HepG2 (cell line): Measurements from ENCODE around the gene UTP25. TPM values are rescaled to one million over a fixed set of nuclear protein-coding genes. Genes with fewer than 3 reads are reported as not detected.

Experiments
- ATAC-seq: fragments of 200-7000 bp; cut with Tn5 transposase; 3 replicates; pipeline ENCODE4 v1.9.1; 2020; ENCODE audit warnings: mild to moderate bottlenecking, moderate library complexity
- BruUV-seq: library from RNA; stranded (reverse); fragments of 400-500 nt; replicated peaks from 2 replicates; lab custom pipeline; 2021; lab: Mats Ljungman, UMichigan
- CTCF ChIA-PET: fragments of 300-600 bp; formaldehyde crosslinking; extraction: SDS; loops from one replicate; lab custom pipeline; 2021; ENCODE audit warnings: low total read pairs, inconsistent platforms, low intra/inter-chr PET ratio; lab: Yijun Ruan, JAX
- POLR2A ChIA-PET: fragments of 350-600 bp; sonication (Branson Sonifier 250); formaldehyde crosslinking; loops from one replicate; lab custom pipeline; 2020; ENCODE audit warnings: antibody characterized with exemption, inconsistent platforms; lab: Yijun Ruan, JAX
- DNase-seq: peaks from one replicate; pipeline ENCODE4 v3.0.0-alpha.2; 2015; ENCODE audit warnings: low spot score
- FAIRE-seq: peaks from 3 replicates; lab custom pipeline; 2011; peaks lifted over from hg19 to GRCh38; lab: Jason Lieb, UNC
- H2AFZ ChIP-seq: one replicate; pipeline ENCODE4 v1.6.1; 2011; ENCODE audit warnings: low read length, inconsistent platforms
- H3K27ac ChIP-seq: fragments of 300-600 bp; 3 replicates; pipeline ENCODE4 v1.8.0; 2011; ENCODE audit warnings: mixed run types, mild to moderate bottlenecking, mixed read lengths, low read length, inconsistent platforms; ENCODE audit not compliant: insufficient read depth; ENCODE audit errors: extremely low read length
- H3K27me3 ChIP-seq, 2 experiments: fragments of 200-600 bp in 1 of 2; 2 replicates in 1 of 2; 3 replicates in 1 of 2; pipeline versions ENCODE4 v1.6.0 to v1.8.0; 2011; ENCODE audit warnings: low read length in 2 of 2, mild to moderate bottlenecking in 2 of 2, moderate library complexity in 2 of 2, inconsistent platforms in 1 of 2; ENCODE audit not compliant: insufficient read depth in 2 of 2, control insufficient read depth in 1 of 2
- H3K36me3 ChIP-seq, 2 experiments: fragments of 200-600 bp in 1 of 2; replicated peaks in 1 of 2; 2 replicates in 1 of 2; 3 replicates in 1 of 2; pipeline versions ENCODE4 v1.5.1 to v1.8.0; 2011; ENCODE audit warnings: low read length in 2 of 2, inconsistent platforms in 1 of 2; ENCODE audit not compliant: insufficient read depth in 2 of 2, control insufficient read depth in 1 of 2
- H3K4me1 ChIP-seq: 2 replicates; pipeline ENCODE4 v1.5.1; 2012; ENCODE audit warnings: low read length, inconsistent platforms; ENCODE audit not compliant: insufficient read depth
- H3K4me2 ChIP-seq: 2 replicates; pipeline ENCODE4 v1.6.0; 2011; ENCODE audit warnings: low read depth, low read length, inconsistent platforms
- H3K4me3 ChIP-seq, 3 experiments: fragments of 200-600 bp in 1 of 3; sonication (generic), shearing (Covaris generic) in 1 of 3; replicated peaks in 1 of 3; 2 replicates each; pipeline ENCODE4 v1.5.1; 2011 to 2016; ENCODE audit warnings: low read length in 3 of 3, inconsistent platforms in 2 of 3, low read depth in 2 of 3, mild to moderate bottlenecking in 2 of 3, control low read depth in 1 of 3, mixed read lengths in 1 of 3; ENCODE audit not compliant: insufficient read depth in 1 of 3
- H3K79me2 ChIP-seq: one replicate; pipeline ENCODE4 v1.6.1; 2011; ENCODE audit warnings: low read length, inconsistent platforms; ENCODE audit not compliant: insufficient read depth
- H3K9ac ChIP-seq: 2 replicates; pipeline ENCODE4 v1.6.0; 2011; ENCODE audit warnings: mild to moderate bottlenecking, low read depth, low read length, inconsistent platforms; ENCODE audit not compliant: insufficient read depth
- H3K9me3 ChIP-seq: 2 replicates; pipeline ENCODE4 v1.5.1; 2012; ENCODE audit warnings: mild to moderate bottlenecking, low read length
- H4K20me1 ChIP-seq: 2 replicates; pipeline ENCODE4 v1.6.0; 2011; ENCODE audit warnings: inconsistent platforms, mild to moderate bottlenecking, low read length, moderate library complexity; ENCODE audit not compliant: insufficient read depth
- NCOA1 ChIP-seq: sonication (generic); formaldehyde crosslinking; IDR thresholded peaks from 2 replicates; pipeline ENCODE4 v1.9.0; 2021; ENCODE audit warnings: missing genetic modification reagents
- ZNF142 ChIP-seq: sonication (generic); formaldehyde crosslinking; IDR thresholded peaks from 2 replicates; pipeline ENCODE4 v1.4.0; 2020; ENCODE audit warnings: missing genetic modification reagents
- ZNF20 ChIP-seq: sonication (generic); formaldehyde crosslinking; IDR thresholded peaks from 2 replicates; pipeline ENCODE4 v1.4.0; 2020; ENCODE audit warnings: mild to moderate bottlenecking, moderate library complexity, missing genetic modification reagents
- ZNF614 ChIP-seq: IDR thresholded peaks from 2 replicates; pipeline ENCODE4 v1.6.1; 2018; ENCODE audit warnings: missing biosample characterization, missing genetic modification reagents, inconsistent platforms, borderline replicate concordance
- ZNF850 ChIP-seq: sonication (generic); formaldehyde crosslinking; conservative IDR thresholded peaks from 2 replicates; pipeline ENCODE4 v1.9.0; 2021; ENCODE audit warnings: mild to moderate bottlenecking, missing genetic modification reagents
- WGBS: methylation state at CpG from one replicate; pipeline ENCODE4 v1.1.6; 2017; ENCODE audit warnings: low lambda C conversion rate; 5-methylcytosine and 5-hydroxymethylcytosine counted together
- in situ Hi-C: cut with HindIII; loops from 2 replicates; pipeline ENCODE4 v1.10.0; 2017; ENCODE audit warnings: low pct_unique_long_range_greater_than_20kb; ENCODE audit not compliant: extremely low pct_ligation_motif_present
- intact Hi-C: fragments of 100-400 bp; cut with micrococcal nuclease; formaldehyde crosslinking; loops from one replicate; pipeline ENCODE4 v1.10.0; 2022; ENCODE audit not compliant: unreplicated experiment
- polyA plus RNA-seq, 8 experiments: library from polyadenylated mRNA; depleted of rRNA in 3 of 8; stranded (reverse) in 7 of 8; unstranded in 1 of 8; fragments of >200 nt; fragmentation: Illumina TruSeq in 4 of 8; extraction: Trizol in 4 of 8; gene quantifications; 2 replicates each; pipeline versions ENCODE4 v1.2.1 to v1.2.3, GENCODE V29; 2011 to 2016; ENCODE audit warnings: low read depth in 4 of 8, missing spikeins in 1 of 8, mixed read lengths in 1 of 8; ENCODE audit not compliant: insufficient read depth in 1 of 8
- total RNA-seq, 5 experiments: library from RNA; depleted of rRNA; stranded (reverse); fragments of >200 nt; fragmentation: Illumina TruSeq; extraction: Trizol; gene quantifications; 2 replicates each; pipeline ENCODE4 v1.2.3, GENCODE V29; 2016; ENCODE audit warnings: low read depth in 1 of 5
- TF ChIP-seq, protein P1 (sequence below): sonication (generic); formaldehyde crosslinking; conservative IDR thresholded peaks from 2 replicates; pipeline ENCODE4 v1.4.0; 2020; ENCODE audit warnings: missing genetic modification reagents

Gene UTP25
- total and polyA plus RNA-seq, 2 of the 13 experiments (the other 11 are each of a cell fraction or from before 2014, with no cell fraction given), result 4.8 to 5.7 TPM

DNA sequence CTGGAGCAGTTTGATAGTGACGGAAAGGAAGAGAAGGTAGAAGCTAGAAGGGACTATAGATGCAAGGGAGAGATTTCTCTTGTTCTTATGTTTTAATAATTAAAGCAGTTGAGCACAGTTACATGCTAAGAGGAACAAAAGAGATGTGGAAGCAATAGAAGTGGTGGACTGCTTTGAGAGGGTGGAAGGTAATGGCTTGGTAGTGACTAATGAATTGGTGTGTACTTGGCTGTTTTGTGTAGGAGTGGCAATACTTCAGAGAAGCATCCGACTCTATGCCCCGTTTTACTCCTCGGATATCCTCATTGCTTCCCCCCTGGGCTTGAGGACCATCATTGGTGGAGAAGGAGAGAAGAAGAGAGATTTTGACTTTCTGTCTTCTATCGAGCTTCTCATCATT, 12.8 kb downstream of the UTP25 start:
- H3K36me3 ChIP-seq, result peaks cover 32 to 87% of the 10 kb centered on the region in 2 experiments
- H3K27ac ChIP-seq, result no peak overlapping the region
- in situ Hi-C loops, result no loop called here
- ChIA-PET POLR2A (interaction anchor here (1.7 kb wide), 1 partner anchor 13 kb away, joined by 4 read pairs; the partner anchor contains the start of gene UTP25), CTCF (no interaction called here)
- H4K20me1 ChIP-seq, result no peaks in the 10 kb centered on the region
- ATAC-seq (no peak), FAIRE-seq (no peak), DNase-seq (no peak)
- H3K4me2 ChIP-seq, result no peak overlapping the region
- 95% methylated on average over 5 of the region's 5 CpGs for WGBS
- no TSS peak for BruUV-seq
- TF ChIP-seq ZNF614 (no peak), ZNF142 (CRISPR knock-in tag) (no peak), NCOA1 (CRISPR knock-in tag) (no peak), ZNF20 (no peak), ZNF850 (no peak)
- TF ChIP-seq, protein P1, sequence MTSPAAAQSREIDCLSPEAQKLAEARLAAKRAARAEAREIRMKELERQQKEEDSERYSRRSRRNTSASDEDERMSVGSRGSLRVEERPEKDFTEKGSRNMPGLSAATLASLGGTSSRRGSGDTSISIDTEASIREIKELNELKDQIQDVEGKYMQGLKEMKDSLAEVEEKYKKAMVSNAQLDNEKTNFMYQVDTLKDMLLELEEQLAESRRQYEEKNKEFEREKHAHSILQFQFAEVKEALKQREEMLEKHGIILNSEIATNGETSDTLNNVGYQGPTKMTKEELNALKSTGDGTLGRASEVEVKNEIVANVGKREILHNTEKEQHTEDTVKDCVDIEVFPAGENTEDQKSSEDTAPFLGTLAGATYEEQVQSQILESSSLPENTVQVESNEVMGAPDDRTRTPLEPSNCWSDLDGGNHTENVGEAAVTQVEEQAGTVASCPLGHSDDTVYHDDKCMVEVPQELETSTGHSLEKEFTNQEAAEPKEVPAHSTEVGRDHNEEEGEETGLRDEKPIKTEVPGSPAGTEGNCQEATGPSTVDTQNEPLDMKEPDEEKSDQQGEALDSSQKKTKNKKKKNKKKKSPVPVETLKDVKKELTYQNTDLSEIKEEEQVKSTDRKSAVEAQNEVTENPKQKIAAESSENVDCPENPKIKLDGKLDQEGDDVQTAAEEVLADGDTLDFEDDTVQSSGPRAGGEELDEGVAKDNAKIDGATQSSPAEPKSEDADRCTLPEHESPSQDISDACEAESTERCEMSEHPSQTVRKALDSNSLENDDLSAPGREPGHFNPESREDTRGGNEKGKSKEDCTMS, result no peak
- no peak overlapping the region for H3K4me3 ChIP-seq
- no peaks in the 10 kb centered on the region for H3K79me2 ChIP-seq
- no peak overlapping the region for H3K9ac ChIP-seq
- no peaks in the 10 kb centered on the region for H3K9me3 ChIP-seq
- H2AFZ ChIP-seq, result no peak overlapping the region
- no peaks in the 10 kb centered on the region for H3K27me3 ChIP-seq
- H3K4me1 ChIP-seq, result no peaks in the 10 kb centered on the region
- intact Hi-C loops, result no loop called here
